ENCODE measurements around the gene ABHD12B. TPM values are rescaled to one million over a fixed set of nuclear protein-coding genes. Genes with fewer than 3 reads are reported as not detected.

ABHD12B gene
- total and polyA plus RNA-seq, 9 of the 15 experiments (the other 6 are each of a cell fraction or from before 2014, with no cell fraction given): not detected

GRCh38 chr14:50830932-50831725 lies 40.7 kb upstream of the ABHD12B start, which contains the start of gene NIN (continued):
- TF ChIP-seq, protein P1, sequence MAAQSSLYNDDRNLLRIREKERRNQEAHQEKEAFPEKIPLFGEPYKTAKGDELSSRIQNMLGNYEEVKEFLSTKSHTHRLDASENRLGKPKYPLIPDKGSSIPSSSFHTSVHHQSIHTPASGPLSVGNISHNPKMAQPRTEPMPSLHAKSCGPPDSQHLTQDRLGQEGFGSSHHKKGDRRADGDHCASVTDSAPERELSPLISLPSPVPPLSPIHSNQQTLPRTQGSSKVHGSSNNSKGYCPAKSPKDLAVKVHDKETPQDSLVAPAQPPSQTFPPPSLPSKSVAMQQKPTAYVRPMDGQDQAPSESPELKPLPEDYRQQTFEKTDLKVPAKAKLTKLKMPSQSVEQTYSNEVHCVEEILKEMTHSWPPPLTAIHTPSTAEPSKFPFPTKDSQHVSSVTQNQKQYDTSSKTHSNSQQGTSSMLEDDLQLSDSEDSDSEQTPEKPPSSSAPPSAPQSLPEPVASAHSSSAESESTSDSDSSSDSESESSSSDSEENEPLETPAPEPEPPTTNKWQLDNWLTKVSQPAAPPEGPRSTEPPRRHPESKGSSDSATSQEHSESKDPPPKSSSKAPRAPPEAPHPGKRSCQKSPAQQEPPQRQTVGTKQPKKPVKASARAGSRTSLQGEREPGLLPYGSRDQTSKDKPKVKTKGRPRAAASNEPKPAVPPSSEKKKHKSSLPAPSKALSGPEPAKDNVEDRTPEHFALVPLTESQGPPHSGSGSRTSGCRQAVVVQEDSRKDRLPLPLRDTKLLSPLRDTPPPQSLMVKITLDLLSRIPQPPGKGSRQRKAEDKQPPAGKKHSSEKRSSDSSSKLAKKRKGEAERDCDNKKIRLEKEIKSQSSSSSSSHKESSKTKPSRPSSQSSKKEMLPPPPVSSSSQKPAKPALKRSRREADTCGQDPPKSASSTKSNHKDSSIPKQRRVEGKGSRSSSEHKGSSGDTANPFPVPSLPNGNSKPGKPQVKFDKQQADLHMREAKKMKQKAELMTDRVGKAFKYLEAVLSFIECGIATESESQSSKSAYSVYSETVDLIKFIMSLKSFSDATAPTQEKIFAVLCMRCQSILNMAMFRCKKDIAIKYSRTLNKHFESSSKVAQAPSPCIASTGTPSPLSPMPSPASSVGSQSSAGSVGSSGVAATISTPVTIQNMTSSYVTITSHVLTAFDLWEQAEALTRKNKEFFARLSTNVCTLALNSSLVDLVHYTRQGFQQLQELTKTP (IDR thresholded peaks at IDR 0.05; ENCODE audit: low read depth in 1 of 2, partially characterized antibody in 2 of 2): no peak
- TF ChIP-seq RB1 (IDR thresholded peaks at IDR 0.05; ENCODE audit: low read depth) (0 out of 2 replicates have a peak, but pooled peaks have one; percentile 8), FOS (IDR thresholded peaks at IDR 0.05; ENCODE audit: extremely low read depth, insufficient read length) (no peak), SETDB1 (IDR thresholded peaks at IDR 0.05; ENCODE audit: low read length) (no peak), JUNB (CRISPR knock-in tag; conservative IDR thresholded peaks at IDR 0.05) (no peak), ZNF644 (tag; IDR thresholded peaks at IDR 0.05; ENCODE audit: low read depth) (no peak), NR0B1 (IDR thresholded peaks at IDR 0.05; ENCODE audit: partially characterized antibody) (no peak), ZFX (CRISPR knock-in tag; IDR thresholded peaks at IDR 0.05) (peak; percentile 51; the same call in 1 of the 2 replicates), ATF7 (IDR thresholded peaks at IDR 0.05) (no peak), KDM4B (IDR thresholded peaks at IDR 0.05; ENCODE audit: borderline replicate concordance in 2 of 2, low read depth in 1 of 2) (no peak), SMAD4 (CRISPR knock-in tag; conservative IDR thresholded peaks at IDR 0.05) (no peak), RAD21 (CRISPR knock-in tag; conservative IDR thresholded peaks at IDR 0.05 in 1 of 2, IDR thresholded peaks at IDR 0.05 in 1 of 2) (no peak), STAT5A (IDR thresholded peaks at IDR 0.05; ENCODE audit: borderline replicate concordance, low read length) (no peak), ZNF134 (CRISPR knock-in tag; conservative IDR thresholded peaks at IDR 0.05) (no peak), RBFOX2 (IDR thresholded peaks at IDR 0.05; ENCODE audit: low read depth, low read length) (peak; percentile 11; the same call in 1 of the 2 replicates), PHF8 (IDR thresholded peaks at IDR 0.05; ENCODE audit: borderline replicate concordance, low read length) (peak; percentile 73; the same call in 1 of the 2 replicates)
